GM12891 (cell line): ENCODE results near the gene NABP1.

Experiments used
- POLR2A ChIP-seq: IDR thresholded peaks from 2 replicates; pipeline ENCODE4 v1.6.1; 2011; ENCODE audit warnings: low read depth, low read length, control low read depth
- TAF1 ChIP-seq: IDR thresholded peaks from 2 replicates; pipeline ENCODE4 v1.6.1; 2011; ENCODE audit warnings: low read depth, low read length, control low read depth

DNA sequence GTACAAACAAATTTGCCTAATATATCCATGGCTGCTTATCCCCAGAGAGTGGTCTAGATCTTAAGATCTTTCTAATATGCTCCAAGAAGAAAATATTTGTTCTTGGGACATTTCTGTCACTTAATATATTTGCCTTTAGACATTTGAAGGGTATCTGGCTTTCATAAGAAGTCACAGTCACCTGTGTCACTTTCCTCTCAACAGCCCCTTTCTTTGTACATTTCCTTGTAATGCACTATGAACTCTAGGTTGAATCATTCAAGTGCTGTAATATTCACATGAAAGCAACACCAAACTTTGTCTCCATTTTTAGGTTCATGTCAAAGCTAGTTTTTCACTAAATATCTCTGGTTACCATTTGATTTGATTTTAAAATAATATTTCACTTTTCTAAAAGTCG is 41.4 kb upstream of the NABP1 start:
- TF ChIP-seq TAF1 (no peak), POLR2A (no peak)
